Parathyroid adenoma (tissue), 2 donors: Measurements from ENCODE around the gene OGA.

Source experiments
- H2AFZ ChIP-seq: fragments of 300-600 bp; sonication (generic); one replicate; pipeline ENCODE4 v1.7.0; 2017; ENCODE audit warnings: antibody characterized with exemption, mild to moderate bottlenecking
- H3K27ac ChIP-seq: fragments of 300-600 bp; sonication (generic); one replicate; pipeline ENCODE4 v1.7.0; 2017
- H3K27me3 ChIP-seq: fragments of 300-600 bp; sonication (generic); one replicate; pipeline ENCODE4 v1.7.0; 2017; ENCODE audit warnings: low read length; ENCODE audit not compliant: control insufficient read depth, insufficient read depth
- H3K36me3 ChIP-seq: fragments of 300-600 bp; sonication (generic); one replicate; pipeline ENCODE4 v1.7.0; 2017; ENCODE audit warnings: low read length; ENCODE audit not compliant: control insufficient read depth, insufficient read depth
- H3K4me1 ChIP-seq: fragments of 300-600 bp; sonication (generic); one replicate; pipeline ENCODE4 v1.7.0; 2017; ENCODE audit warnings: control low read depth
- H3K4me2 ChIP-seq: fragments of 300-600 bp; sonication (generic); one replicate; pipeline ENCODE4 v1.7.0; 2017; ENCODE audit warnings: low read length
- H3K4me3 ChIP-seq: fragments of 300-600 bp; sonication (generic); one replicate; pipeline ENCODE4 v1.7.0; 2017; ENCODE audit warnings: low read depth, low read length
- H3K79me2 ChIP-seq: fragments of 300-600 bp; sonication (generic); one replicate; pipeline ENCODE4 v1.7.0; 2017; ENCODE audit warnings: control low read depth
- H3K9ac ChIP-seq: fragments of 300-600 bp; sonication (generic); one replicate; pipeline ENCODE4 v1.7.0; 2017; ENCODE audit warnings: mild to moderate bottlenecking
- H3K9me3 ChIP-seq: fragments of 300-600 bp; sonication (generic); one replicate; pipeline ENCODE4 v1.7.0; 2017; ENCODE audit warnings: low read length; ENCODE audit not compliant: control insufficient read depth
- TF ChIP-seq, protein P1 (sequence below): fragments of 300-600 bp; sonication (generic); IDR thresholded peaks from one replicate; pipeline ENCODE4 v1.7.0; 2017; ENCODE audit warnings: antibody characterized with exemption, mild to moderate bottlenecking
- donor health status: primary hyperparathyroidism.

OGA gene

DNA sequence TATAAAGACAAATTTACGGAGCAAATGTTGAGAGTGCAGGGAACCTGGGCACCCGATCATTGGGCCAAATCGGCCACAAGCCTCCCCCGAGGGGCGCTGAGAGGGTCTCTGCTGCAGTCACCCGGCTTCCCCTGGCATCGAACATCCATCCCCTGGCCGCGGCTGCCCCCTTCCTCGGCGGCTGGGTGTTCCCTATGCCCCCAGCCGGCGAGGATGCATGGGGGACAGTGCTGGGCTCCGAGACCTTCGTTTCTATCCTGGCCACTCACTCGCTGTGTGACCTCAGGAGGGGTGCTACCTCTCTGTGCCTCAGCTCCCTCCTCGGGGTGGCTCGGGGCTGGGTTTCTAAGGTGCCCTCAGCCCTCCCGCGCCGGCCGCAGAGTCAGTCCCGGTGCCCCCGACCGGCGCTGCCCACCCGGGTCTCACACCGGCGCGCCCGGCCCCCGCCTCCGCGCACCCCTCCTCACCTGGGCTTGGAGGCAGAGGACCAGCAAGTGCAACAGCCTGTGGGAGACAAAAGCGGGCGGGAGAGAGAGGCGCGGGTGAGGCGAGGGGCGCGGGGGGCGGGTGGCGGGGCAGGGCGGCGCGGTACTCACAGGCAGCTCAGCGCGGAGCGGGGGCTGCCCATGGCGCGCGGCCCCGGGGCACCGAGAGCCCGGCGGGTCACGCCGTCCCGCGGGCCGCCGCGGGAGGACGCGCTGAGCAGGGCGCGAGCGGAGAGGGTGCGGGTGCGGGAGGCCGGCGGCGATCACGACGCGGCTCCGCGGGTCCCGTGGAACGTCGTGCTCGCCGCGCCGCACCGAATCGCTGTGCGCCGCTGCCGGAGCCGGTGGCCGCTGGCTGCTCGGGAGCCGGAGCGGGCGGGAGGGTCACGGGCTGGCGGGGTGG lies 42.7 kb downstream of the OGA start, which contains the start of gene FGF8:
Gene FGF8 (minus strand): TSS at position 842 of the 888 bp plus-strand sequence. CDS start 214 bp downstream, at position 628.
- Histone ChIP-seq H3K79me2 (no peaks in the 10 kb centered on the region), H3K4me3 (no peak within 1 kb of the TSS), H3K9me3 (no peaks in the 10 kb centered on the region), H3K27ac (no peak within 1 kb of the TSS), H2AFZ (no peak within 1 kb of the TSS), H3K9ac (no peak within 1 kb of the TSS), H3K27me3 (peaks cover 3% of the 10 kb centered on the region), H3K36me3 (no peaks in the 10 kb centered on the region), H3K4me2 (no peak within 1 kb of the TSS), H3K4me1 (peaks cover 14% of the 10 kb centered on the region)
- TF ChIP-seq, protein P1, sequence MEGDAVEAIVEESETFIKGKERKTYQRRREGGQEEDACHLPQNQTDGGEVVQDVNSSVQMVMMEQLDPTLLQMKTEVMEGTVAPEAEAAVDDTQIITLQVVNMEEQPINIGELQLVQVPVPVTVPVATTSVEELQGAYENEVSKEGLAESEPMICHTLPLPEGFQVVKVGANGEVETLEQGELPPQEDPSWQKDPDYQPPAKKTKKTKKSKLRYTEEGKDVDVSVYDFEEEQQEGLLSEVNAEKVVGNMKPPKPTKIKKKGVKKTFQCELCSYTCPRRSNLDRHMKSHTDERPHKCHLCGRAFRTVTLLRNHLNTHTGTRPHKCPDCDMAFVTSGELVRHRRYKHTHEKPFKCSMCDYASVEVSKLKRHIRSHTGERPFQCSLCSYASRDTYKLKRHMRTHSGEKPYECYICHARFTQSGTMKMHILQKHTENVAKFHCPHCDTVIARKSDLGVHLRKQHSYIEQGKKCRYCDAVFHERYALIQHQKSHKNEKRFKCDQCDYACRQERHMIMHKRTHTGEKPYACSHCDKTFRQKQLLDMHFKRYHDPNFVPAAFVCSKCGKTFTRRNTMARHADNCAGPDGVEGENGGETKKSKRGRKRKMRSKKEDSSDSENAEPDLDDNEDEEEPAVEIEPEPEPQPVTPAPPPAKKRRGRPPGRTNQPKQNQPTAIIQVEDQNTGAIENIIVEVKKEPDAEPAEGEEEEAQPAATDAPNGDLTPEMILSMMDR, result no peak

DNA sequence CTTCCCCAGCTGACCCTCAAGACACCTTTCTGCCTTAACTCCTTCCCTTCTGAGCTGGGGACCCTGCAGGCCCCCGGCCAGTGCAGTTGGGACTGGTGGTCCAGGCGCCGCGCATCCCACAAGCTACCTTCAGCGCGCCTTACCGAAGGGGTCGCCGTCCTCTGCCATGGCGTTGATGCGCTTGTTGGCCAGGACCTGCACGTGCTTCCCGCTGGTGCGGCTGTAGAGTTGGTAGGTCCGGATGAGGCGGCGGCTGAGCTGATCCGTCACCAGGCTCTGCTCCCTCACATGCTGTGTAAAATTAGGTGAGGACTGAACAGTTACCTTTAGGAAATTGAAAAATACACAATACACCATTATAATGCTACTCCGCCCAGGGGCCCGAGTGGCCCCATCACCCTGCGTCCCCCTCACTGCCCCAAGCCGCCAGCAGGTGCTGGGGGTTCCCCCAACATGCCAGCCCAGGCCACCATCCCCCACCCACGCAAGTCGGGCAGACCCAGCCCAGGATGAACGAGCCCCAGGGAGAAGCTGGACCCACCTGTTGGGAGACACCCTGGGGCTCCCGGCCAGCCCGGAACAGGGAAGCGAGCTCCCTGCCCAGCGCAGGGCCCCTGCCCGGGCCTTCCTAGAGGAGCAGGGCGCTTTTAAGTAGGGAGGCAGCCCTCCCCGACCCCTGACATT lies 43.5 kb downstream of the OGA start:
- H3K9me3 ChIP-seq, result no peaks in the 10 kb centered on the region
- H3K9ac ChIP-seq, result no peak overlapping the region
- no peak overlapping the region for H2AFZ ChIP-seq
- peaks cover 10% of the 10 kb centered on the region for H3K4me1 ChIP-seq
- H3K4me3 ChIP-seq, result no peak overlapping the region
- H3K36me3 ChIP-seq, result no peaks in the 10 kb centered on the region
- no peak overlapping the region for H3K4me2 ChIP-seq
- H3K27ac ChIP-seq, result no peak overlapping the region
- H3K79me2 ChIP-seq, result no peaks in the 10 kb centered on the region
- peaks cover 3% of the 10 kb centered on the region for H3K27me3 ChIP-seq
- TF ChIP-seq, protein P1, result no peak

DNA sequence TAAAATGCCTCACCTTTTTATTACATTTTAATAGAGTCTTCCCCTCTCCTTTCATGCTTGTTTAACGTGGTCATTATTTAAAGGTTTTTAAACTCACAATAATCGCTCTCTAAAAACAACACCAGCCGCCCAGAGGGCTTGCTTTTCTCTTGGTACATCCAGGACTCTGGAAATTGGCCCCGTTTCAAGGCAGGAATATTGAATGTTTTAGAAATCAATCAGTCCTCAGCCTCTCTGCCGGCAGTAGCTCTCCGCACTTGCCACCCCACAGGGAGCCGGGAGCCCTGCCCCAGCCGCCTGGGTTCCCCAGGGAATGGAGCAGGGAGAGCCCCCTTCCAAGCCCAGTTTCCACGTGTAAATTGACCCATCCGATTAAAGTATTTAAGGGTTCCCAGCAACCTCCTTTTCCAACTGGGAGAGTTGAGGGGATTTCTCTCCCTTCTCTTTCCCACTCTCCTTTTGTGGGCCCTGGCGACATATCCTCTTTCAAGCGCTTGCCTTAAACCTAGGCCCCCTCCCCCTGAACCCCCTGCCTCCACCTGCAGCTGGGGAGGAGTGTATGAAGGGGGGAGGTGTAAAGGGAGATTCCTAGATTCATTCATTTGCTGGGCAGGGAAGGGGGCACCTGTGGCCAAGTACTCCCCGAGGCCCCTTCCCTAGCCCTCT lies 44.2 kb downstream of the OGA start:
- H3K27me3 ChIP-seq, result peaks cover 3% of the 10 kb centered on the region
- no peaks in the 10 kb centered on the region for H3K9me3 ChIP-seq
- no peak overlapping the region for H3K4me3 ChIP-seq
- no peak overlapping the region for H3K9ac ChIP-seq
- TF ChIP-seq, protein P1, result no peak
- H3K79me2 ChIP-seq, result no peaks in the 10 kb centered on the region
- no peak overlapping the region for H3K27ac ChIP-seq
- H2AFZ ChIP-seq, result no peak overlapping the region
- no peaks in the 10 kb centered on the region for H3K36me3 ChIP-seq
- peaks cover 4% of the 10 kb centered on the region for H3K4me1 ChIP-seq
- no peak overlapping the region for H3K4me2 ChIP-seq

DNA sequence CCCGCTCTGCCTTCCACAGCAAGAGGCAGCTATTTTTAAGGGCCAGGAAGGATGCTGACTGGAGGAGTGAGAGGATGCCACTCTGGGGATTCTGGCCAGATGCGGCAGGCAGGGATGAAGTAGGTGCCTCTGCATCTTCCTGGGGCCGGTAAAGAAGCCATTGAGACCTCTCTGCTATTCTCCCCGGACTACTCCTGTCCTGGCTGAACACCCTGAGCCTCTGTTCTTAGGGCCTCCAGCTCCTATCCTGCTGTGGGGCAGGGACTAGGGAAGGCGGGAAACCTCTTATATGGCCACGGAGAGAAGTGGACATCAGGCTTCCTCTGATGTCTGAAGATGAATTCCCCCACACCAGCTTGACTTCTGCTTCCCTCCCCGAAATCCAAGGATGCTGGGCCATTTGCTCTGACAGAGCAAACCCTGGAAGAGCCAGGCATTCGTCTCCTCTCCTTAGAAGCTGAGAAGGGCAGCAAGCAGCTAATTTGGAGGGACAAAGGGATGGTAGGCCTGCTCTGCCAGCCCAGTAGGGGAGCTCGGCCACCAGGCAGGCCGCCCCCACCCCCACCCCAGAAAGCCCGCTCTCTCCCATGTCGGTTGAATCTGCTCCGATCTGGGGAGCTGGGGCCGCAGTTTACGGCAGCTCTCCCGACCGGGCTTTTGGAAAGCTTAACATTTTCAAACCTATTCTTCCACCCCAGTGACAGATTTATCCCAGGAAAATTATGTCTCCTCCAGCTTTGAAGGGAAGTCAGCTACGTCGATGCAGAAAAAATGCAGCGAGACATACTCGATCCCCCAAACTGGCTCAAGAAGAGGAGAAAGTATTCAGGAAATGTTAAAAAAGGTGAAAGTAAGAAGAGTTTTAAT lies 45.1 kb downstream of the OGA start:
- no peak overlapping the region for H3K4me3 ChIP-seq
- peaks cover 3% of the 10 kb centered on the region for H3K4me1 ChIP-seq
- no peaks in the 10 kb centered on the region for H3K9me3 ChIP-seq
- TF ChIP-seq, protein P1, result no peak
- H3K36me3 ChIP-seq, result no peaks in the 10 kb centered on the region
- no peak overlapping the region for H3K4me2 ChIP-seq
- H3K79me2 ChIP-seq, result no peaks in the 10 kb centered on the region
- peaks cover 3% of the 10 kb centered on the region for H3K27me3 ChIP-seq
- H3K9ac ChIP-seq, result no peak overlapping the region
- H3K27ac ChIP-seq, result no peak overlapping the region
- H2AFZ ChIP-seq, result no peak overlapping the region
